Breast epithelium (tissue), 3 donors: ENCODE data around the gene DAB1.

Experiments
- CTCF ChIP-seq, 3 donors: fragments of 450-650 bp; IDR thresholded peaks; one replicate each; pipeline ENCODE4 v1.5.1; 2016 to 2017; ENCODE audit warnings: antibody characterized with exemption in 3 of 3, mild to moderate bottlenecking in 3 of 3, moderate library complexity in 3 of 3
- POLR2A ChIP-seq: fragments of 450-650 bp; IDR thresholded peaks from one replicate; pipeline ENCODE4 v1.6.1; 2016; ENCODE audit warnings: antibody characterized with exemption, mild to moderate bottlenecking, moderate library complexity
- POLR2AphosphoS5 ChIP-seq, 3 donors: sonication (generic); formaldehyde crosslinking; IDR thresholded peaks; one replicate each; pipeline ENCODE4 v1.6.1; 2017; ENCODE audit warnings: antibody characterized with exemption in 3 of 3

- TF ChIP-seq CTCF (IDR thresholded peaks at IDR 0.05): no peak
- TF ChIP-seq POLR2A: no peak
- no peak for TF ChIP-seq POLR2AphosphoS5 (IDR thresholded peaks at IDR 0.05)
Measured at GRCh38 chr1:57252597-57253294, 171.1 kb downstream of the DAB1 start.
